NCI-H1436 treated with DMSO at 0.1 percent for 48 hours (cell line): ENCODE results near the gene STK32B.

ENCODE experiments used
- DNase-seq: peaks from one replicate; lab custom pipeline; 2025; lab: John Stamatoyannopoulos, UW

The STK32B gene

GRCh38 chr4:5365071-5366008 lies 314.1 kb downstream of the STK32B start:
- no peak for DNase-seq

- no peak for DNase-seq
Measured at GRCh38 chr4:5366009-5366386, 314.7 kb downstream of the STK32B start.

- no peak for DNase-seq
Measured at GRCh38 chr4:5366421-5366820, 315.1 kb downstream of the STK32B start.

GRCh38 chr4:5368426-5368825 lies 317.1 kb downstream of the STK32B start:
- no peak for DNase-seq

GRCh38 chr4:5370286-5370685 lies 319.0 kb downstream of the STK32B start:
- no peak for DNase-seq

- DNase-seq: no peak
Measured at GRCh38 chr4:5371415-5372190, 320.3 kb downstream of the STK32B start.

GRCh38 chr4:5372198-5372597 lies 320.9 kb downstream of the STK32B start:
- DNase-seq: no peak

- DNase-seq: no peak
Measured at GRCh38 chr4:5373327-5373726, 322.0 kb downstream of the STK32B start.

- no peak for DNase-seq
Measured at GRCh38 chr4:5374592-5374991, 323.3 kb downstream of the STK32B start.

- no peak for DNase-seq
Measured at GRCh38 chr4:5374994-5375393, 323.7 kb downstream of the STK32B start.

GRCh38 chr4:5376015-5376414 lies 324.7 kb downstream of the STK32B start:
- no peak for DNase-seq

- no peak for DNase-seq
Measured at GRCh38 chr4:5378002-5378401, 326.7 kb downstream of the STK32B start.

GRCh38 chr4:5379895-5380294 lies 328.6 kb downstream of the STK32B start:
- no peak for DNase-seq

GRCh38 chr4:5381961-5382441 lies 330.7 kb downstream of the STK32B start:
- no peak for DNase-seq

GRCh38 chr4:5383191-5383980 lies 332.1 kb downstream of the STK32B start:
- DNase-seq: no peak

- no peak for DNase-seq
Measured at GRCh38 chr4:5385741-5386311, 334.5 kb downstream of the STK32B start.

- DNase-seq: no peak
Measured at GRCh38 chr4:5386921-5387320, 335.6 kb downstream of the STK32B start.

- DNase-seq: no peak
Measured at GRCh38 chr4:5387457-5387856, 336.2 kb downstream of the STK32B start.

GRCh38 chr4:5389756-5390310 lies 338.6 kb downstream of the STK32B start:
- no peak for DNase-seq

GRCh38 chr4:5391492-5391891 lies 340.2 kb downstream of the STK32B start:
- no peak for DNase-seq

- DNase-seq: no peak
Measured at GRCh38 chr4:5393911-5394513, 342.7 kb downstream of the STK32B start.
